H1 (cell line): Measurements from ENCODE around the gene ERI3. TPM values are rescaled to one million over a fixed set of nuclear protein-coding genes. Genes with fewer than 3 reads are reported as not detected.
A peak's percentile ranks its signal among the peaks of the same experiment; 100 is the strongest.

ENCODE experiments used
- CTCF ChIA-PET: fragments of 300-600 bp; sonication (Branson Sonifier 250); formaldehyde crosslinking; loops from one replicate; lab custom pipeline; 2021; ENCODE audit not compliant: partially characterized antibody; lab: Charles Lee
- POLR2A ChIA-PET: fragments of 300-600 bp; sonication (Branson Sonifier 250); formaldehyde crosslinking; loops from one replicate; lab custom pipeline; 2021; ENCODE audit warnings: inconsistent platforms; ENCODE audit not compliant: partially characterized antibody; lab: Charles Lee
- DNase-seq, 2 experiments: peaks; one replicate each; pipeline versions ENCODE4 v3.0.0 to v3.0.0-alpha.2; 2010 to 2022; ENCODE audit warnings: low spot score in 2 of 2, low read depth in 1 of 2, mixed read lengths in 1 of 2
- FAIRE-seq: peaks from 2 replicates; lab custom pipeline; 2011; peaks lifted over from hg19 to GRCh38; lab: Jason Lieb, UNC
- H2AFZ ChIP-seq: 2 replicates; pipeline ENCODE4 v1.8.1; 2012; ENCODE audit warnings: low read length, inconsistent platforms
- H2AK5ac ChIP-seq: 2 replicates; pipeline ENCODE4 v1.6.1; 2013; ENCODE audit warnings: low read depth, low read length
- H2BK120ac ChIP-seq: replicated peaks from 2 replicates; pipeline ENCODE3; 2013; ENCODE audit warnings: low read depth, low read length, inconsistent platforms
- H2BK12ac ChIP-seq: 2 replicates; pipeline ENCODE4 v1.6.1; 2013; ENCODE audit warnings: low read depth, low read length
- H2BK15ac ChIP-seq: 2 replicates; pipeline ENCODE4 v1.6.1; 2013; ENCODE audit warnings: low read length
- H2BK20ac ChIP-seq: 2 replicates; pipeline ENCODE4 v1.6.1; 2013; ENCODE audit warnings: low read length
- H2BK5ac ChIP-seq: 2 replicates; pipeline ENCODE4 v1.6.1; 2013; ENCODE audit warnings: low read depth, low read length
- H3K14ac ChIP-seq: 2 replicates; pipeline ENCODE4 v1.6.1; 2013; ENCODE audit warnings: inconsistent platforms; ENCODE audit not compliant: insufficient read length
- H3K18ac ChIP-seq: 2 replicates; pipeline ENCODE4 v1.6.1; 2013; ENCODE audit warnings: low read length; ENCODE audit errors: extremely low read depth
- H3K23ac ChIP-seq: 2 replicates; pipeline ENCODE4 v1.6.1; 2013; ENCODE audit warnings: inconsistent platforms; ENCODE audit not compliant: insufficient read length
- H3K23me2 ChIP-seq: 2 replicates; pipeline ENCODE4 v1.6.1; 2013; ENCODE audit warnings: low read depth, low read length
- H3K27ac ChIP-seq: 2 replicates; pipeline ENCODE4 v1.6.1; 2011; ENCODE audit warnings: low read depth, low read length, inconsistent platforms
- H3K27me3 ChIP-seq, 4 experiments: replicated peaks in 1 of 4; 1 replicate in 1 of 4; 2 replicates in 3 of 4; pipeline versions ENCODE4 v1.6.1 to v1.8.1; 2011 to 2013; ENCODE audit warnings: low read length in 3 of 4, mild to moderate bottlenecking in 3 of 4, inconsistent platforms in 2 of 4, mixed read lengths in 2 of 4, moderate library complexity in 1 of 4; ENCODE audit not compliant: control insufficient read depth in 3 of 4, insufficient read depth in 3 of 4; ENCODE audit errors: extremely low read depth in 1 of 4
- H3K36me3 ChIP-seq, 4 experiments: 2 replicates each; pipeline versions ENCODE4 v1.6.1 to v1.8.1; 2011 to 2013; ENCODE audit warnings: mild to moderate bottlenecking in 4 of 4, low read length in 3 of 4, moderate library complexity in 2 of 4, control low read depth in 1 of 4, inconsistent platforms in 1 of 4; ENCODE audit not compliant: insufficient read depth in 4 of 4, control insufficient read depth in 2 of 4
- H3K4ac ChIP-seq: replicated peaks from 2 replicates; pipeline ENCODE3; 2013; ENCODE audit warnings: low read length, low read depth, mixed read lengths, inconsistent platforms; ENCODE audit not compliant: insufficient read length
- H3K4me1 ChIP-seq, 4 experiments: replicated peaks in 1 of 4; 1 replicate in 1 of 4; 2 replicates in 3 of 4; pipeline versions ENCODE4 v1.6.1 to v1.8.1; 2011 to 2013; ENCODE audit warnings: low read length in 3 of 4, inconsistent platforms in 2 of 4, mixed read lengths in 1 of 4; ENCODE audit not compliant: insufficient read depth in 4 of 4, control insufficient read depth in 3 of 4
- H3K4me2 ChIP-seq, 2 experiments: 2 replicates each; pipeline versions ENCODE4 v1.6.1 to v1.8.1; 2011 to 2013; ENCODE audit warnings: low read depth in 2 of 2, low read length in 2 of 2, control low read depth in 1 of 2, inconsistent platforms in 1 of 2, mild to moderate bottlenecking in 1 of 2; ENCODE audit not compliant: insufficient read depth in 1 of 2
- H3K4me3 ChIP-seq, 4 experiments: fragments of 200-600, 300-600 bp in 1 of 4; sonication (generic), shearing (Covaris generic), sonication (Bioruptor Twin) in 1 of 4; 2 replicates each; pipeline versions ENCODE4 v1.5.1 to v1.8.1; 2011 to 2016; ENCODE audit warnings: low read length in 4 of 4, low read depth in 3 of 4, control low read depth in 2 of 4, inconsistent platforms in 2 of 4, mild to moderate bottlenecking in 2 of 4, mixed read lengths in 1 of 4, moderate library complexity in 1 of 4; ENCODE audit not compliant: insufficient read depth in 2 of 4; ENCODE audit errors: extremely low read depth in 1 of 4
- H3K56ac ChIP-seq: replicated peaks from 2 replicates; pipeline ENCODE3; 2013; ENCODE audit warnings: low read depth, mild to moderate bottlenecking, mixed read lengths, low read length, inconsistent platforms; ENCODE audit not compliant: insufficient read length
- H3K79me1 ChIP-seq: 2 replicates; pipeline ENCODE4 v1.6.1; 2013; ENCODE audit warnings: low read depth, low read length, control low read depth
- H3K79me2 ChIP-seq, 2 experiments: 2 replicates each; pipeline versions ENCODE4 v1.6.1 to v1.8.1; 2012 to 2013; ENCODE audit warnings: low read length in 2 of 2, mild to moderate bottlenecking in 2 of 2, inconsistent platforms in 1 of 2; ENCODE audit not compliant: insufficient read depth in 2 of 2, control insufficient read depth in 1 of 2
- H3K9ac ChIP-seq, 4 experiments: replicated peaks in 1 of 4; 1 replicate in 1 of 4; 2 replicates in 3 of 4; pipeline versions ENCODE4 v1.6.1 to v1.8.1; 2011 to 2013; ENCODE audit warnings: low read depth in 3 of 4, low read length in 3 of 4, control low read depth in 2 of 4, mild to moderate bottlenecking in 2 of 4, moderate library complexity in 2 of 4, inconsistent platforms in 1 of 4; ENCODE audit errors: extremely low read depth in 1 of 4
- H3K9me3 ChIP-seq, 2 experiments: 2 replicates each; pipeline versions ENCODE4 v1.6.1 to v1.8.1; 2012 to 2013; ENCODE audit warnings: mild to moderate bottlenecking in 2 of 2, moderate library complexity in 2 of 2, control low read depth in 1 of 2, inconsistent platforms in 1 of 2, low read depth in 1 of 2, low read length in 1 of 2, mixed read lengths in 1 of 2; ENCODE audit not compliant: insufficient read depth in 2 of 2
- H4K20me1 ChIP-seq, 2 experiments: replicated peaks in 1 of 2; 2 replicates each; pipeline versions ENCODE3 to v1.8.1; 2011 to 2013; ENCODE audit warnings: inconsistent platforms in 2 of 2, low read length in 2 of 2, mild to moderate bottlenecking in 1 of 2; ENCODE audit not compliant: insufficient read depth in 2 of 2, control insufficient read depth in 1 of 2
- H4K5ac ChIP-seq: 2 replicates; pipeline ENCODE4 v1.6.1; 2013; ENCODE audit warnings: low read length, low read depth, mixed read lengths, inconsistent platforms; ENCODE audit not compliant: insufficient read length
- H4K8ac ChIP-seq: 2 replicates; pipeline ENCODE4 v1.8.0; 2013; ENCODE audit warnings: mild to moderate bottlenecking, moderate library complexity, low read length, inconsistent platforms; ENCODE audit not compliant: insufficient read depth; ENCODE audit errors: extremely low read depth
- H4K91ac ChIP-seq: replicated peaks from 2 replicates; pipeline ENCODE3; 2013; ENCODE audit warnings: low read length, mixed read lengths, inconsistent platforms; ENCODE audit not compliant: insufficient read length
- ASH2L ChIP-seq: fragments of 200-600, 300-600 bp; sonication (generic); IDR thresholded peaks from one replicate; pipeline ENCODE4 v1.7.1; 2017; ENCODE audit warnings: low read length
- BCL11A ChIP-seq, 2 experiments: IDR thresholded peaks; one replicate each; pipeline ENCODE4 v1.6.1; 2011; ENCODE audit warnings: low read depth in 2 of 2, low read length in 2 of 2, mild to moderate bottlenecking in 2 of 2
- CBX8 ChIP-seq: fragments of 300-800, 300-1000 bp; sonication (generic); IDR thresholded peaks from 2 replicates; pipeline ENCODE4 v1.7.1; 2016; ENCODE audit warnings: low read depth, low read length, borderline replicate concordance
- EZH2 ChIP-seq: fragments of 200-600 bp; sonication (generic); IDR thresholded peaks from 2 replicates; pipeline ENCODE4 v1.7.1; 2012; ENCODE audit warnings: low read depth, mild to moderate bottlenecking, moderate library complexity, low read length, inconsistent platforms; ENCODE audit not compliant: severe bottlenecking
- KDM4A ChIP-seq: IDR thresholded peaks from one replicate; pipeline ENCODE4 v1.7.1; 2012; ENCODE audit warnings: low read depth, mild to moderate bottlenecking, moderate library complexity, low read length, inconsistent platforms; ENCODE audit not compliant: severe bottlenecking
- RBBP5 ChIP-seq: IDR thresholded peaks from 2 replicates; pipeline ENCODE4 v1.7.1; 2012; ENCODE audit warnings: low read depth, mild to moderate bottlenecking, inconsistent platforms, low read length, moderate library complexity, borderline replicate concordance
- RNF2 ChIP-seq: fragments of 200-900, 300-1000 bp; sonication (generic); IDR thresholded peaks from 2 replicates; pipeline ENCODE4 v1.7.1; 2016; ENCODE audit warnings: borderline replicate concordance, low read depth, mild to moderate bottlenecking, antibody characterized with exemption, low read length; ENCODE audit not compliant: poor library complexity, severe bottlenecking; ENCODE audit errors: missing control alignments
- RXRA ChIP-seq: IDR thresholded peaks from 2 replicates; pipeline ENCODE4 v1.6.1; 2011; ENCODE audit warnings: low read depth, mild to moderate bottlenecking, low read length, moderate library complexity; ENCODE audit not compliant: insufficient read depth
- SIRT6 ChIP-seq: IDR thresholded peaks from one replicate; pipeline ENCODE4 v1.7.1; 2012; ENCODE audit warnings: low read length, inconsistent platforms
- YY1 ChIP-seq: IDR thresholded peaks from 2 replicates; pipeline ENCODE4 v1.6.1; 2011; ENCODE audit warnings: low read depth, mild to moderate bottlenecking, low read length
- ZNF274 ChIP-seq: IDR thresholded peaks from 2 replicates; pipeline ENCODE4 v1.7.0; 2012; ENCODE audit warnings: low read length, borderline replicate concordance; ENCODE audit errors: extremely low read depth
- WGBS, 2 experiments: shearing (Covaris generic) in 1 of 2; methylation state at CpG; one replicate each; pipeline versions ENCODE4 v1.1.6 to v1.1.7; 2013 to 2015; ENCODE audit warnings: low lambda C conversion rate in 2 of 2, mixed read lengths in 2 of 2, inconsistent platforms in 1 of 2, low coverage in 1 of 2, missing lambda C conversion rate in 1 of 2; ENCODE audit not compliant: insufficient replicate concordance in 2 of 2, insufficient coverage in 1 of 2, insufficient read length in 1 of 2; ENCODE audit errors: extremely low coverage in 1 of 2, missing lambda C conversion rate in 1 of 2; 5-methylcytosine and 5-hydroxymethylcytosine counted together
- polyA plus RNA-seq, 7 experiments: library from polyadenylated mRNA; depleted of rRNA in 3 of 7; stranded (reverse) in 5 of 7; unstranded in 2 of 7; fragments of >200 nt in 5 of 7; fragments of 200-250 nt in 2 of 7; gene quantifications; 1 replicate in 5 of 7; 2 replicates in 1 of 7; 4 replicates in 1 of 7; pipeline versions ENCODE4 v1.2.1 to v1.2.3, GENCODE V29; 2011 to 2013; ENCODE audit warnings: missing spikeins in 2 of 7, mixed read lengths in 2 of 7
- total RNA-seq: library from RNA; stranded (reverse); fragmentation: NEBNext Ultra II Directional; extraction: Animal tissue kit (Norgen Biotek cat#: 25700); gene quantifications from 2 replicates; pipeline ENCODE4 v1.2.1, GENCODE V29; 2021
- TF ChIP-seq, protein P1 (sequence below): IDR thresholded peaks from 2 replicates; pipeline ENCODE4 v1.6.1; 2011; ENCODE audit warnings: low read depth, mild to moderate bottlenecking, low read length; ENCODE audit not compliant: insufficient read depth

The ERI3 gene
- total and polyA plus RNA-seq, 2 of the 8 experiments (the other 6 are each of a cell fraction or from before 2014, with no cell fraction given): 81.1 to 199 TPM

DNA sequence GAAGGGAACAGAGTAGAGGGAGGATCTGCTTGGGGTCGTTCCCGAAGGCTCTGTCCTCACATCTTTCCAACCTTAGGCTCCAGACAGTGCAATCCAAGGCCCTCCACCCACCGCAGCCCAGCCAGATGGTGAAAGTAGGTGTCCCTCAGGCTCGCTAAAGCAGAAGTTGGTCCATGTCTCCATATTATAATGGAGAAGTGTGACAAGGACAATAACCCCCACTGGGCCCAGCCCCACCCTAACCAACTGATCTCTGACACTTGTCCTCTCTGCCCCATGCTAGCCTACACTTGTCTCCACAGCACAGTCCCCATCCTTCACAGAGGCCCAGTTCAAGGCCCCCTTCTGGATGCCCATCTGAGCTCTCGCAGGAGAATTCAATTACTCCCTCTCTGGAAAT lies 93.1 kb downstream of the ERI3 start:
- CTCF ChIA-PET: interaction anchor here (0.9 to 7.9 kb wide), 14 partner anchors 10 to 314 kb away, joined by 3 to 33 read pairs (median 4); no protein-coding TSS in a partner anchor
- 91% methylated on average over 5 of the region's 5 CpGs; no CpG with 5 or more reads in 1 of the 2 experiments for WGBS, 2 experiments
- TF ChIP-seq ASH2L: no peak
- no peak for TF ChIP-seq ZNF274
- no peak for TF ChIP-seq BCL11A (IDR thresholded peaks at IDR 0.05; ENCODE audit: low read depth in 2 of 2, low read length in 2 of 2)
- TF ChIP-seq, protein P1, sequence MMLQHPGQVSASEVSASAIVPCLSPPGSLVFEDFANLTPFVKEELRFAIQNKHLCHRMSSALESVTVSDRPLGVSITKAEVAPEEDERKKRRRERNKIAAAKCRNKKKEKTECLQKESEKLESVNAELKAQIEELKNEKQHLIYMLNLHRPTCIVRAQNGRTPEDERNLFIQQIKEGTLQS: no peak
- TF ChIP-seq CBX8: no peak
- TF ChIP-seq KDM4A: no peak
- no peak for TF ChIP-seq RNF2
- TF ChIP-seq RBBP5: no peak
- TF ChIP-seq YY1: no peak
- TF ChIP-seq SIRT6: no peak
- TF ChIP-seq RXRA: no peak
- TF ChIP-seq EZH2: no peak

More for the DNA sequence above, 93.1 kb downstream of the ERI3 start:
- H3K4ac ChIP-seq: no peak overlapping the region
- H3K14ac ChIP-seq: no peak overlapping the region
- H3K18ac ChIP-seq: no peak overlapping the region; the same call in 1 of the 2 replicates
- peak overlapping the region in 1 of 2 experiments; percentile 37; a peak in 1 of 4 replicates for H3K4me2 ChIP-seq
- H3K9ac ChIP-seq: no peak overlapping the region
- no peaks in the 10 kb centered on the region for H3K27me3 ChIP-seq
- no peak overlapping the region for H2BK120ac ChIP-seq
- no peak for DNase-seq
- H3K79me1 ChIP-seq: peaks cover 3% of the 10 kb centered on the region
- no peaks in the 10 kb centered on the region for H3K79me2 ChIP-seq
- H2BK15ac ChIP-seq: no peak overlapping the region
- H3K56ac ChIP-seq: no peak overlapping the region
- no peak overlapping the region for H2AK5ac ChIP-seq
- no peaks in the 10 kb centered on the region for H3K36me3 ChIP-seq
- H2BK5ac ChIP-seq: 0 out of 2 replicates have a peak overlapping the region, but pooled peaks have one; percentile 2
- no peak overlapping the region for H2AFZ ChIP-seq
- H3K23me2 ChIP-seq: no peaks in the 10 kb centered on the region
- H4K5ac ChIP-seq: no peak overlapping the region
- H3K4me1 ChIP-seq: peaks cover 1 to 13% (median 10%) of the 10 kb centered on the region in 4 experiments; a peak in 6 of 7 replicates
- no peak overlapping the region for H3K23ac ChIP-seq
- no peak overlapping the region for H4K91ac ChIP-seq
- peaks cover 2 to 6% of the 10 kb centered on the region in 2 experiments for H4K20me1 ChIP-seq
- H3K9me3 ChIP-seq: no peaks in the 10 kb centered on the region
- H2BK20ac ChIP-seq: no peak overlapping the region
- peak overlapping the region; percentile 21; the same call in 1 of the 2 replicates for H4K8ac ChIP-seq
- POLR2A ChIA-PET: interaction anchor here (0.8 to 1.8 kb wide), 7 partner anchors 9 to 513 kb away, joined by 3 to 6 read pairs (median 4); partner anchors contain the start of gene RPS8
- no peak overlapping the region for H3K27ac ChIP-seq
- FAIRE-seq: no peak
- no peak overlapping the region for H2BK12ac ChIP-seq
- H3K4me3 ChIP-seq: no peak overlapping the region
